Bronchial epithelial cell (primary cell): ENCODE results near the gene C14orf119. TPM values are rescaled to one million over a fixed set of nuclear protein-coding genes. Genes with fewer than 3 reads are reported as not detected.

Experiments used
- DNase-seq: peaks from one replicate; pipeline ENCODE4 v3.0.0-alpha.2; 2010; ENCODE audit warnings: low read depth
- FAIRE-seq: peaks from 2 replicates; lab custom pipeline; 2011; peaks lifted over from hg19 to GRCh38; lab: Jason Lieb, UNC
- H3K27me3 ChIP-seq: 2 replicates; pipeline ENCODE4 v1.5.1; 2011; ENCODE audit warnings: low read length; ENCODE audit not compliant: control insufficient read depth, insufficient read depth
- H3K36me3 ChIP-seq: 2 replicates; pipeline ENCODE4 v1.5.1; 2011; ENCODE audit warnings: low read length; ENCODE audit not compliant: control insufficient read depth, insufficient read depth
- H3K4me3 ChIP-seq: 2 replicates; pipeline ENCODE4 v1.5.1; 2011; ENCODE audit warnings: mild to moderate bottlenecking, low read depth, low read length, control low read depth
- CTCF ChIP-seq: IDR thresholded peaks from 2 replicates; pipeline ENCODE4 v1.5.1; 2011; ENCODE audit warnings: mild to moderate bottlenecking, moderate library complexity, low read length, control low read depth, inconsistent platforms; ENCODE audit not compliant: insufficient read depth, severe bottlenecking
- total RNA-seq: library from RNA; depleted of rRNA; stranded (reverse); fragments of >200 nt; gene quantifications from 2 replicates; pipeline ENCODE4 v1.2.1, GENCODE V29; 2014

C14orf119 gene
- total RNA-seq, 1 donor from 2014 or later: 51.9 TPM

GRCh38 chr14:23143911-23144310, 48.6 kb downstream of the C14orf119 start:
- FAIRE-seq: no peak
- Histone ChIP-seq H3K27me3 (no peaks in the 10 kb centered on the region), H3K4me3 (no peak overlapping the region), H3K36me3 (peaks cover 1% of the 10 kb centered on the region)
- no peak for DNase-seq
- no peak for TF ChIP-seq CTCF

GRCh38 chr14:23145794-23146350, 50.6 kb downstream of the C14orf119 start:
- Histone ChIP-seq H3K4me3 (no peak overlapping the region), H3K27me3 (no peaks in the 10 kb centered on the region), H3K36me3 (no peaks in the 10 kb centered on the region)
- TF ChIP-seq CTCF: no peak
- no peak for FAIRE-seq
- DNase-seq: peak; percentile 23

GRCh38 chr14:23146351-23146910, 51.1 kb downstream of the C14orf119 start:
- DNase-seq (no peak), FAIRE-seq (no peak)
- H3K36me3 ChIP-seq: no peaks in the 10 kb centered on the region
- TF ChIP-seq CTCF: no peak
- H3K27me3 ChIP-seq: no peaks in the 10 kb centered on the region
- H3K4me3 ChIP-seq: no peak overlapping the region

- DNase-seq: no peak
- no peak for FAIRE-seq
- Histone ChIP-seq H3K36me3 (no peaks in the 10 kb centered on the region), H3K27me3 (no peaks in the 10 kb centered on the region), H3K4me3 (no peak overlapping the region)
- TF ChIP-seq CTCF: no peak
Observed at GRCh38 chr14:23146980-23147379, 51.7 kb downstream of the C14orf119 start.

GRCh38 chr14:23147676-23148075, 52.4 kb downstream of the C14orf119 start:
- Histone ChIP-seq H3K36me3 (no peaks in the 10 kb centered on the region), H3K4me3 (no peak overlapping the region), H3K27me3 (no peaks in the 10 kb centered on the region)
- TF ChIP-seq CTCF: no peak
- peak; percentile 78 for DNase-seq
- FAIRE-seq: no peak
